Measurements from ENCODE around the gene ADORA2B.

Gene ADORA2B

GRCh38 chr17:15945527-15946191 lies 729 bp downstream of the ADORA2B start:
- TF ChIP-seq RAD21 (IDR thresholded peaks at IDR 0.05; ENCODE audit: low read depth), result no peak
- TF ChIP-seq, protein P1, sequence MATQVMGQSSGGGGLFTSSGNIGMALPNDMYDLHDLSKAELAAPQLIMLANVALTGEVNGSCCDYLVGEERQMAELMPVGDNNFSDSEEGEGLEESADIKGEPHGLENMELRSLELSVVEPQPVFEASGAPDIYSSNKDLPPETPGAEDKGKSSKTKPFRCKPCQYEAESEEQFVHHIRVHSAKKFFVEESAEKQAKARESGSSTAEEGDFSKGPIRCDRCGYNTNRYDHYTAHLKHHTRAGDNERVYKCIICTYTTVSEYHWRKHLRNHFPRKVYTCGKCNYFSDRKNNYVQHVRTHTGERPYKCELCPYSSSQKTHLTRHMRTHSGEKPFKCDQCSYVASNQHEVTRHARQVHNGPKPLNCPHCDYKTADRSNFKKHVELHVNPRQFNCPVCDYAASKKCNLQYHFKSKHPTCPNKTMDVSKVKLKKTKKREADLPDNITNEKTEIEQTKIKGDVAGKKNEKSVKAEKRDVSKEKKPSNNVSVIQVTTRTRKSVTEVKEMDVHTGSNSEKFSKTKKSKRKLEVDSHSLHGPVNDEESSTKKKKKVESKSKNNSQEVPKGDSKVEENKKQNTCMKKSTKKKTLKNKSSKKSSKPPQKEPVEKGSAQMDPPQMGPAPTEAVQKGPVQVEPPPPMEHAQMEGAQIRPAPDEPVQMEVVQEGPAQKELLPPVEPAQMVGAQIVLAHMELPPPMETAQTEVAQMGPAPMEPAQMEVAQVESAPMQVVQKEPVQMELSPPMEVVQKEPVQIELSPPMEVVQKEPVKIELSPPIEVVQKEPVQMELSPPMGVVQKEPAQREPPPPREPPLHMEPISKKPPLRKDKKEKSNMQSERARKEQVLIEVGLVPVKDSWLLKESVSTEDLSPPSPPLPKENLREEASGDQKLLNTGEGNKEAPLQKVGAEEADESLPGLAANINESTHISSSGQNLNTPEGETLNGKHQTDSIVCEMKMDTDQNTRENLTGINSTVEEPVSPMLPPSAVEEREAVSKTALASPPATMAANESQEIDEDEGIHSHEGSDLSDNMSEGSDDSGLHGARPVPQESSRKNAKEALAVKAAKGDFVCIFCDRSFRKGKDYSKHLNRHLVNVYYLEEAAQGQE (IDR thresholded peaks at IDR 0.05; ENCODE audit: low read depth), result no peak
- TF ChIP-seq NFIC (IDR thresholded peaks at IDR 0.05), result no peak
- no peak for TF ChIP-seq CEBPB (IDR thresholded peaks at IDR 0.05)
- no peak for TF ChIP-seq FOXM1 (IDR thresholded peaks at IDR 0.05; ENCODE audit: borderline replicate concordance, low read depth)

DNA sequence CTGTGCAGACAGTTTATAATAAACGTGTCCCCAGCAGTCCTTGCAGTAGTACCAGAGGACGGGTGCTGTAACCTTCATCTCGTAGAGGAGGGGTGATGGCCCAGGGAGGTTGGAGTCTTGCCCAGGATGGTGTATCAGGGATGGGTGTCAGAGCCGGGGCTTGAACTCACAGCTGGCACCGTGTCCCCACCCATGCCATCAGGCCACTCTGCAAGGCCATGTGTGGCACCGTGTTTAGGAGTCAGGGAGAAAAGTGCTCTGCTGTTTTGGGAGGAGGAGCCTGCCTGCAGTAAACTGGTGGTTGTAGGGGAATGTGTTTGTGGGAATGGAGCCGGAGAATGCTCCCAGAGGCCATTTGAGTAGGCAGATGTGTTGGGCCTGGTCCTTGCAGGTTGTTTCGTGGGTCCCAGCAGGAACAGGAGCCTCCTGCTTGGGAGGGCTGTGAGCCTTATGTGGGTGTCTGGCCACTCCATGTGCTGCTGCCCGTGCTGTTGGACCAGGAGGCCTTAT lies 1.7 kb downstream of the ADORA2B start:
- TF ChIP-seq TCF12 (IDR thresholded peaks at IDR 0.05; ENCODE audit: low read depth) (no peak), CREB1 (IDR thresholded peaks at IDR 0.05; ENCODE audit: low read depth) (no peak), CEBPB (IDR thresholded peaks at IDR 0.05) (no peak), NFIC (IDR thresholded peaks at IDR 0.05) (no peak), EP300 (IDR thresholded peaks at IDR 0.05; ENCODE audit: borderline replicate concordance) (no peak), FOXM1 (IDR thresholded peaks at IDR 0.05; ENCODE audit: borderline replicate concordance, low read depth) (no peak), USF1 (IDR thresholded peaks at IDR 0.05) (no peak), RAD21 (IDR thresholded peaks at IDR 0.05; ENCODE audit: low read depth) (no peak), EGR1 (IDR thresholded peaks at IDR 0.05) (no peak), ZBTB7A (IDR thresholded peaks at IDR 0.05; ENCODE audit: low read depth) (no peak), YY1 (IDR thresholded peaks at IDR 0.05; ENCODE audit: low read depth) (no peak), TEAD4 (IDR thresholded peaks at IDR 0.05) (no peak)
- TF ChIP-seq, protein P2, sequence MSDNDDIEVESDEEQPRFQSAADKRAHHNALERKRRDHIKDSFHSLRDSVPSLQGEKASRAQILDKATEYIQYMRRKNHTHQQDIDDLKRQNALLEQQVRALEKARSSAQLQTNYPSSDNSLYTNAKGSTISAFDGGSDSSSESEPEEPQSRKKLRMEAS (IDR thresholded peaks at IDR 0.05), result no peak
- TF ChIP-seq, protein P1 (IDR thresholded peaks at IDR 0.05; ENCODE audit: low read depth), result no peak

DNA sequence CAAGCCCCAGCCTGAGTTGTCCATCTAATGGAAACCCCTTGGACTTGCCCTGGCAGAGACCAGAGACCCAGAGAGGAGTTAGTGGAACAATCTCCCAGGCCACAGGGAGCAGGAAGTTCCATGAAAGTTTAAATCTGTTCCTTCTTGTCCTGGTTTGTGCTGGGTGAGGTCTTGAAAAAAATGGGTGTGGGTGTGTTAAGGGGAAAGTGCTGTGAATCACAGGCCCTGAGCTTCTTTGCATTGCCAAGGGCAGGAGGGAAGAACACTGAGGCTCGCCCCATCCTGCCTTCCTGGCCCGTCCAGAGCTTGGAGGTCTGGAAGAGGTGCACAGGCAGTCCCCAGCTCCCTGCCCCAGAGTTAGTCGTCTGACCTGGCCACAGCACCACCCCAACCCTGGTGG lies 2.3 kb downstream of the ADORA2B start:
- no peak for TF ChIP-seq ZBTB7A (IDR thresholded peaks at IDR 0.05; ENCODE audit: low read depth)
- no peak for TF ChIP-seq EGR1 (IDR thresholded peaks at IDR 0.05)
- no peak for TF ChIP-seq TCF12 (IDR thresholded peaks at IDR 0.05; ENCODE audit: low read depth)

- TF ChIP-seq CREB1 (IDR thresholded peaks at IDR 0.05; ENCODE audit: low read depth) (no peak), TAF1 (IDR thresholded peaks at IDR 0.05; ENCODE audit: low read depth) (no peak), RAD21 (IDR thresholded peaks at IDR 0.05; ENCODE audit: low read depth) (no peak), CEBPB (IDR thresholded peaks at IDR 0.05) (no peak), YY1 (IDR thresholded peaks at IDR 0.05; ENCODE audit: low read depth) (no peak), USF1 (IDR thresholded peaks at IDR 0.05) (no peak), EGR1 (IDR thresholded peaks at IDR 0.05) (no peak)
Measured at GRCh38 chr17:15947976-15948752, 3.2 kb downstream of the ADORA2B start.

GRCh38 chr17:15951368-15952047 lies 6.6 kb downstream of the ADORA2B start:
- TF ChIP-seq YY1 (IDR thresholded peaks at IDR 0.05; ENCODE audit: low read depth) (no peak), USF1 (IDR thresholded peaks at IDR 0.05) (no peak), TCF12 (IDR thresholded peaks at IDR 0.05; ENCODE audit: low read depth) (no peak), CREB1 (IDR thresholded peaks at IDR 0.05; ENCODE audit: low read depth) (no peak), ZBTB7A (IDR thresholded peaks at IDR 0.05; ENCODE audit: low read depth) (no peak), FOXM1 (IDR thresholded peaks at IDR 0.05; ENCODE audit: borderline replicate concordance, low read depth) (no peak), NFIC (IDR thresholded peaks at IDR 0.05) (no peak), TEAD4 (IDR thresholded peaks at IDR 0.05) (no peak), EGR1 (IDR thresholded peaks at IDR 0.05) (no peak), EP300 (IDR thresholded peaks at IDR 0.05; ENCODE audit: borderline replicate concordance) (no peak), CEBPB (IDR thresholded peaks at IDR 0.05) (no peak), TAF1 (IDR thresholded peaks at IDR 0.05; ENCODE audit: low read depth) (no peak), RAD21 (IDR thresholded peaks at IDR 0.05; ENCODE audit: low read depth) (no peak)
- TF ChIP-seq, protein P1 (IDR thresholded peaks at IDR 0.05; ENCODE audit: low read depth), result no peak
- TF ChIP-seq, protein P2 (IDR thresholded peaks at IDR 0.05), result no peak

All from Ishikawa (cell line).